ENCODE results near the gene SLC25A42.
"Not testable (repeated sequence)": the region's sequence is repeated elsewhere in the genome, so short reads cannot be mapped to it uniquely, and the experiment has no call there.

Gene SLC25A42

GRCh38 chr19:19135713-19136112 lies 71.9 kb downstream of the SLC25A42 start:
- not testable (repeated sequence) for DNase-seq (ENCODE audit: low read depth)

GRCh38 chr19:19137556-19138108 lies 73.8 kb downstream of the SLC25A42 start:
- no peak for DNase-seq (ENCODE audit: low read depth)

GRCh38 chr19:19138109-19138981 lies 74.6 kb downstream of the SLC25A42 start, which contains the start of gene TMEM161A:
Gene TMEM161A, minus strand, starts transcription at chr19:19138478. Its CDS starts 50 bp downstream, at chr19:19138428.
- DNase-seq (ENCODE audit: low read depth) = peak; percentile 94

- no peak for DNase-seq (ENCODE audit: low read depth)
Measured at GRCh38 chr19:19139876-19140229, 76.1 kb downstream of the SLC25A42 start.

- no peak for DNase-seq (ENCODE audit: low read depth)
Measured at GRCh38 chr19:19140476-19140875, 76.7 kb downstream of the SLC25A42 start.

- no peak for DNase-seq (ENCODE audit: low read depth)
Measured at GRCh38 chr19:19142347-19142746, 78.6 kb downstream of the SLC25A42 start.

- no peak for DNase-seq (ENCODE audit: low read depth)
Measured at GRCh38 chr19:19145281-19145680, 81.5 kb downstream of the SLC25A42 start.

- peak; percentile 79 for DNase-seq (ENCODE audit: low read depth)
Measured at GRCh38 chr19:19145684-19146608, 82.2 kb downstream of the SLC25A42 start.

GRCh38 chr19:19146865-19147264 lies 83.1 kb downstream of the SLC25A42 start:
- DNase-seq (ENCODE audit: low read depth) = no peak

- no peak for DNase-seq (ENCODE audit: low read depth)
Measured at GRCh38 chr19:19147344-19147743, 83.5 kb downstream of the SLC25A42 start.

GRCh38 chr19:19148504-19148903 lies 84.7 kb downstream of the SLC25A42 start:
- not testable (repeated sequence) for DNase-seq (ENCODE audit: low read depth)

- DNase-seq (ENCODE audit: low read depth) = no peak
Measured at GRCh38 chr19:19149435-19149834, 85.6 kb downstream of the SLC25A42 start.

GRCh38 chr19:19151418-19151817 lies 87.6 kb downstream of the SLC25A42 start:
- DNase-seq (ENCODE audit: low read depth) = no peak

GRCh38 chr19:19152668-19153384 lies 89.0 kb downstream of the SLC25A42 start:
- no peak for DNase-seq (ENCODE audit: low read depth)

GRCh38 chr19:19154768-19155494 lies 91.1 kb downstream of the SLC25A42 start:
- DNase-seq (ENCODE audit: low read depth) = no peak

GRCh38 chr19:19155495-19156219 lies 91.9 kb downstream of the SLC25A42 start:
- no peak for DNase-seq (ENCODE audit: low read depth)

- DNase-seq (ENCODE audit: low read depth) = no peak
Measured at GRCh38 chr19:19157808-19158207, 94.0 kb downstream of the SLC25A42 start.

GRCh38 chr19:19159534-19159933 lies 95.7 kb downstream of the SLC25A42 start:
- DNase-seq (ENCODE audit: low read depth) = no peak

GRCh38 chr19:19160461-19161035 lies 96.8 kb downstream of the SLC25A42 start:
- DNase-seq (ENCODE audit: low read depth) = no peak

- no peak for DNase-seq (ENCODE audit: low read depth)
Measured at GRCh38 chr19:19162495-19162894, 98.7 kb downstream of the SLC25A42 start.
